SU-DHL-6 (cell line): ENCODE measurements around the gene GPRC5C.

ENCODE experiments used
- CTCF ChIP-seq: fragments of 200-600 bp; sonication (generic); IDR thresholded peaks from one replicate; pipeline ENCODE4 v1.5.1; 2017; ENCODE audit warnings: antibody characterized with exemption, mild to moderate bottlenecking, low read length, moderate library complexity; ENCODE audit not compliant: insufficient read depth, poor library complexity, severe bottlenecking
- EZH2phosphoT487 ChIP-seq: fragments of 200-600 bp; sonication (generic), shearing (Covaris generic); conservative IDR thresholded peaks from 2 replicates; pipeline ENCODE4 v1.6.1; 2018; ENCODE audit warnings: mild to moderate bottlenecking, antibody characterized with exemption, low read length, moderate library complexity, mixed read lengths

- TF ChIP-seq CTCF (no peak), EZH2phosphoT487 (no peak)
Observed at GRCh38 chr17:74389084-74389753, 42.7 kb upstream of the GPRC5C start.
